Measurements from ENCODE around the gene METTL8. TPM values are rescaled to one million over a fixed set of nuclear protein-coding genes. Genes with fewer than 3 reads are reported as not detected.

Gene METTL8
- total RNA-seq, 1 experiment from 2014 or later = 22.4 TPM

DNA sequence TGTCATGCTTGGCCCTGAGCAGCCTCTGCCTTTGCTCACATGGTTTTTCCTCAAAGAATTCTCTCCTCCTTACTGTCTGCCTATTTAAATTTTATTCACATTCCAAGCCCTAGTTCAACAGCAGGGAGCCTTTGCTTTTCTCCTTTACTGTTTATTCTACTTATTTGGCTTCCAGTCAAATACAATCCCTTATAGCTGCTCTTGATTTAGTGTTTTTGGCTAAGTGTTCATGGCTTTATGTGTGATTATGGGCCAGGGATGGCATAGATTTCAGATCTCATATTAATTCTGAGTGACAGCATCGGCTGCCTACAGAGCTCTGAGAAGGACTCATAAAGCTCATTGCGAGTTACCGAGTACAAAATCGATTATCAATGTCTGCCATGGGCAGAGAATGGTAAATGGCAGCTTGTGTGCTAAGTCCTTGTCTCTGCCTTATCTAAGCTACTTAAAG is 106.7 kb downstream of the METTL8 start:
- Mint-ChIP-seq H3K27me3 (ENCODE audit: unreplicated experiment) (no peaks in the 10 kb centered on the region), H3K36me3 (ENCODE audit: insufficient read depth, unreplicated experiment) (no peaks in the 10 kb centered on the region), H3K27ac (ENCODE audit: unreplicated experiment) (no peak overlapping the region), H3K9me3 (ENCODE audit: low read depth, unreplicated experiment) (no peaks in the 10 kb centered on the region), H3K4me3 (ENCODE audit: low read depth, unreplicated experiment) (no peak overlapping the region), H3K4me1 (ENCODE audit: low read depth, unreplicated experiment) (no peaks in the 10 kb centered on the region)
- TF ChIP-seq, protein P1, sequence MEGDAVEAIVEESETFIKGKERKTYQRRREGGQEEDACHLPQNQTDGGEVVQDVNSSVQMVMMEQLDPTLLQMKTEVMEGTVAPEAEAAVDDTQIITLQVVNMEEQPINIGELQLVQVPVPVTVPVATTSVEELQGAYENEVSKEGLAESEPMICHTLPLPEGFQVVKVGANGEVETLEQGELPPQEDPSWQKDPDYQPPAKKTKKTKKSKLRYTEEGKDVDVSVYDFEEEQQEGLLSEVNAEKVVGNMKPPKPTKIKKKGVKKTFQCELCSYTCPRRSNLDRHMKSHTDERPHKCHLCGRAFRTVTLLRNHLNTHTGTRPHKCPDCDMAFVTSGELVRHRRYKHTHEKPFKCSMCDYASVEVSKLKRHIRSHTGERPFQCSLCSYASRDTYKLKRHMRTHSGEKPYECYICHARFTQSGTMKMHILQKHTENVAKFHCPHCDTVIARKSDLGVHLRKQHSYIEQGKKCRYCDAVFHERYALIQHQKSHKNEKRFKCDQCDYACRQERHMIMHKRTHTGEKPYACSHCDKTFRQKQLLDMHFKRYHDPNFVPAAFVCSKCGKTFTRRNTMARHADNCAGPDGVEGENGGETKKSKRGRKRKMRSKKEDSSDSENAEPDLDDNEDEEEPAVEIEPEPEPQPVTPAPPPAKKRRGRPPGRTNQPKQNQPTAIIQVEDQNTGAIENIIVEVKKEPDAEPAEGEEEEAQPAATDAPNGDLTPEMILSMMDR (IDR thresholded peaks at IDR 0.05; ENCODE audit: unreplicated experiment) = no peak
- no peak for DNase-seq
- intact Hi-C loops (cut with micrococcal nuclease; ENCODE audit: unreplicated experiment) = no loop called here
- no TSS peak for BruUV-seq (replicated peaks)
- CTCF ChIA-PET = no interaction called here

DNA sequence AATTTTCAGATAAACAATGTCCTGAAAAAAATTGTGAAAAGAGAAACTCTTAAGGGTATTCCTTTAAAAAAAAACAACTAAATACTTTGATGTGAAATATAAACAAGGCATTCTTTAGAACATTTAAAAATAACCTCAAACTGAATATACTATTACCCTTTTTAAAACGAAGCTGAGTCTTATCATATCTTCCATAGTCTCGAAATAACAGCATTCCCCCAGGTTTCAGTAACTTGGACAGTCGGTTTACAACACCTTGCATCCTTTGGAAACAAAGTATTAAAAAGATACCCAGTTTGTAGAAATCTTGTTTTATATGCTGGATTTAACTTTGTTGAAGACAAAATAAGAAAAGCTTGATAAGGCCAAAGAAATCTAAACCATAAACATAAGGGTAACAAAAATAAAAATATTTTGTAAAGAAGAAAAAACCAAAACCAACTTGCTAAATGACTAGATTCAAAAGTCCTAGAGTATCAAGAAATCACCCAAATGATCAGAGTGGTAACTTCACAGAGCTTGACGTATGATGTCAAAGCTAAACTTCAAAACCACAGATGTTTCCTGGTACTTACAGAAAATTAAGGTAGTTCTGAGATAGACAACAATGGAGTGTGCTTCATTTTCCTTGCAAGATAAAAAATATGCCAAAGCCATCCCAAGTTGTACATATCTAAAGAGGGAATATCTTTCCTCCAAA is 107.8 kb downstream of the METTL8 start:
- Mint-ChIP-seq H3K36me3 (ENCODE audit: insufficient read depth, unreplicated experiment) (no peaks in the 10 kb centered on the region), H3K27ac (ENCODE audit: unreplicated experiment) (no peak overlapping the region), H3K27me3 (ENCODE audit: unreplicated experiment) (no peaks in the 10 kb centered on the region), H3K9me3 (ENCODE audit: low read depth, unreplicated experiment) (no peaks in the 10 kb centered on the region), H3K4me3 (ENCODE audit: low read depth, unreplicated experiment) (no peak overlapping the region), H3K4me1 (ENCODE audit: low read depth, unreplicated experiment) (no peaks in the 10 kb centered on the region)
- TF ChIP-seq, protein P1 (IDR thresholded peaks at IDR 0.05; ENCODE audit: unreplicated experiment) = no peak
- CTCF ChIA-PET = no interaction called here
- DNase-seq = no peak
- intact Hi-C loops (cut with micrococcal nuclease; ENCODE audit: unreplicated experiment) = no loop called here
- BruUV-seq (replicated peaks) = no TSS peak

DNA sequence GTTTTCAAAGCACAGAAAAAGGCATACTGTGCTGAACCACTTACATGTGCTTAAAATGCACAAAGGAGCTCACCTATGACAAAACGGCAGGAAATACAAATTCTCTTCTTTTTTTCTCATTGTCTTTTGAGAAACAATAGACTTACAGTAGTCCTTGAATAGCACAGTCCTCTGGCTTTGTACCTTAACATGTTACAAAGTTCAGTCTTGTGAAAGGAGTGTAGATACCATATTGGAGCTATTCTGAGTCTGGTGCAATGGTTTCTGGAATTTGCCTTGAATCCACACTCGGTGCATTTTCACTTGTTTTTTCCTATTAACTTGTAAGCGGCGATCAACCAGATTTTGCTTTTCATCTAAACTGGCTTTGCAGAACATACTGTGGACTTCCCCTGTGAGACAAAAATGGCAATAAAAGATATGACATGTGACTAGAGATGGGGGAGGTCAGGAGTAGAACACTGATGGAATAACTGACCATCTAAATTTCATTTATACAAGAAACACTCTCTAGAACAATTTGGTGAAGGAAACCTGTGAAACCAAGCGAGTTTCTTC is 109.7 kb downstream of the METTL8 start:
- no peak overlapping the region for H3K4me3 Mint-ChIP-seq (ENCODE audit: low read depth, unreplicated experiment)
- no peaks in the 10 kb centered on the region for H3K36me3 Mint-ChIP-seq (ENCODE audit: insufficient read depth, unreplicated experiment)
- CTCF ChIA-PET = interaction anchor here (0.7 kb wide), 1 partner anchor 1590 kb away, joined by 3 read pairs; no protein-coding TSS in a partner anchor
- no TSS peak for BruUV-seq (replicated peaks)
- TF ChIP-seq, protein P1 (IDR thresholded peaks at IDR 0.05; ENCODE audit: unreplicated experiment) = no peak
- no peaks in the 10 kb centered on the region for H3K4me1 Mint-ChIP-seq (ENCODE audit: low read depth, unreplicated experiment)
- no peaks in the 10 kb centered on the region for H3K9me3 Mint-ChIP-seq (ENCODE audit: low read depth, unreplicated experiment)
- DNase-seq = no peak
- H3K27ac Mint-ChIP-seq (ENCODE audit: unreplicated experiment) = no peak overlapping the region
- intact Hi-C loops (cut with micrococcal nuclease; ENCODE audit: unreplicated experiment) = no loop called here
- H3K27me3 Mint-ChIP-seq (ENCODE audit: unreplicated experiment) = no peaks in the 10 kb centered on the region

DNA sequence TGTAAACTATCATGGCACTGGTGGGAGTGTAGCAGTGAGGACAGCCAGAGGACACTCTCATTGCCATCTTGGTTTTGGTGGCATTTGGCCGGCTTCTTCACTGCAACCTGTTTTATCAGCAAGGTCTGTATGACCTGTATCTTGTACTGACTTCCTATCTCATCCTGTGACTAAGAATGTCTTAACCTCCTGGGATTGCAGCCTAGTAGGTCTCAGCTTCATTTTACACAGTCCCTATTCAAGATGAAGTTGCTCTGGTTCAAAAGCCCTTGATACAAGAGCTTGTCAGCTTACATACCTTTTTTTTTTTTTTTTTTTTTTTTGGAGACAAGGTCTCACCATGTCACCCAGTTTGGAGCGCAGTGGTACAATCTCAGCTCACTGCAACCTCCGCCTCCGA is 110.9 kb downstream of the METTL8 start:
- no peaks in the 10 kb centered on the region for H3K4me1 Mint-ChIP-seq (ENCODE audit: low read depth, unreplicated experiment)
- no peaks in the 10 kb centered on the region for H3K36me3 Mint-ChIP-seq (ENCODE audit: insufficient read depth, unreplicated experiment)
- DNase-seq = no peak
- TF ChIP-seq, protein P1 (IDR thresholded peaks at IDR 0.05; ENCODE audit: unreplicated experiment) = no peak
- CTCF ChIA-PET = no interaction called here
- no peak overlapping the region for H3K27ac Mint-ChIP-seq (ENCODE audit: unreplicated experiment)
- no peaks in the 10 kb centered on the region for H3K27me3 Mint-ChIP-seq (ENCODE audit: unreplicated experiment)
- intact Hi-C loops (cut with micrococcal nuclease; ENCODE audit: unreplicated experiment) = no loop called here
- no TSS peak for BruUV-seq (replicated peaks)
- H3K9me3 Mint-ChIP-seq (ENCODE audit: low read depth, unreplicated experiment) = no peaks in the 10 kb centered on the region
- H3K4me3 Mint-ChIP-seq (ENCODE audit: low read depth, unreplicated experiment) = no peak overlapping the region
